ENCODE data around the gene PHKA1.
"Not testable (repeated sequence)": the region's sequence is repeated elsewhere in the genome, so short reads cannot be mapped to it uniquely, and the experiment has no call there.

PHKA1 gene

DNA sequence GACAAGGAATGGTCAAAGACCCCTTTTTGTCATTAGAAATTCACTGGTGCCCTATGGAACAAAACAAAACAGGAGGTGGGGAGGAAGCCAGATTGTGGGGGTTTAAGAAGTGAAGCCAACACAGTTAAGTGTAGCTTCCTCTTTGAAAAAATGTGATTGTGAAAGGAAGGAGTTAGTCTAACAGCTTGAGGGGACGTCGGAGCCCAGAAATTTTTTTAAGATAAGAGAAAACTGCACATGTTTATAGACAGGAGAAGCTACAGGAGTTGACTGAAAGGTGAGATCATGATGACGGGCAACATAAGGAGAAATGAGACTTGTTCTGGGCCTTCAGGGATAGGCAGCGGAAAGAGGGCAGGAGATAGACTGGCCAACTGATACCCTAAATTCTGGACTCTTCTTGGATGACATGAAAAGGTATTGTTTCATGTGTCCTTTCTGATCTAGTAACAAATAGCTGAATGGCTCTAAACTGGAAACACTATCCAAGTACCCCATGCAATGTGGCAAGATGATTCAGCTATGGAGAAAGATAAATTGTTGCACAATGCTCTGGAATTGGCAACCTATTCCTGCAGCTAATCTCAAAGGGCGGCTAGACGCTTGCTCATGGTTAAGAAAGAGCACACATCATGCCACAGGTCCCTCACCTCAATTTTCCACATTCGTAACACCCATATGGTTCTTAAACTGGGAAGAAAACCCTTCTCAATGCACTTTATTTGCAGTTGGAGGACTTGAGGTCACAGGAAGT is 137.8 kb downstream of the PHKA1 start:
- in situ Hi-C loops (cut with HindIII; ENCODE audit: low sequenced_read_pairs), result no loop called here
- H3K4me3 ChIP-seq (ENCODE audit: low read depth, low read length), result no peak overlapping the region
- no peak for DNase-seq (ENCODE audit: low read depth)
- TF ChIP-seq, protein P1, sequence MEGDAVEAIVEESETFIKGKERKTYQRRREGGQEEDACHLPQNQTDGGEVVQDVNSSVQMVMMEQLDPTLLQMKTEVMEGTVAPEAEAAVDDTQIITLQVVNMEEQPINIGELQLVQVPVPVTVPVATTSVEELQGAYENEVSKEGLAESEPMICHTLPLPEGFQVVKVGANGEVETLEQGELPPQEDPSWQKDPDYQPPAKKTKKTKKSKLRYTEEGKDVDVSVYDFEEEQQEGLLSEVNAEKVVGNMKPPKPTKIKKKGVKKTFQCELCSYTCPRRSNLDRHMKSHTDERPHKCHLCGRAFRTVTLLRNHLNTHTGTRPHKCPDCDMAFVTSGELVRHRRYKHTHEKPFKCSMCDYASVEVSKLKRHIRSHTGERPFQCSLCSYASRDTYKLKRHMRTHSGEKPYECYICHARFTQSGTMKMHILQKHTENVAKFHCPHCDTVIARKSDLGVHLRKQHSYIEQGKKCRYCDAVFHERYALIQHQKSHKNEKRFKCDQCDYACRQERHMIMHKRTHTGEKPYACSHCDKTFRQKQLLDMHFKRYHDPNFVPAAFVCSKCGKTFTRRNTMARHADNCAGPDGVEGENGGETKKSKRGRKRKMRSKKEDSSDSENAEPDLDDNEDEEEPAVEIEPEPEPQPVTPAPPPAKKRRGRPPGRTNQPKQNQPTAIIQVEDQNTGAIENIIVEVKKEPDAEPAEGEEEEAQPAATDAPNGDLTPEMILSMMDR (IDR thresholded peaks at IDR 0.05; ENCODE audit: low read depth, low read length, missing control alignments), result no peak

DNA sequence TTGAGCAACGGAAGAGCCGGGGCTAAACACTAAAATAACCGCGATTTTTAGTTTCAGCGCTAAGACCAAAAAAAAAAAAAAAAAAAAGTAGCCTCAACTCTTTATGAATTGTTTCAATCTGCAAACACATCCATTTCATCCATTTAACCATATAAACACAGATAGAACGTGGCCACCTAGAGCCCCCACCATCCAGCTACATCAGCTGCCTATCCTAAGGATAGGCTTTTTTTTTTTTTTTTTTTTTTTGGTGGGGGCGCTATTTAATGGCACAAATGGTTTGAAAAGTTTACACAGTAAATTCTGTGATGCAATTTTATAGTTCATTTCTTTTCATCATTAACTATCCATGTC is 141.0 kb downstream of the PHKA1 start:
- TF ChIP-seq, protein P1 (IDR thresholded peaks at IDR 0.05; ENCODE audit: low read depth, low read length, missing control alignments), result no peak
- in situ Hi-C loops (cut with HindIII; ENCODE audit: low sequenced_read_pairs), result no loop called here
- no peak for DNase-seq (ENCODE audit: low read depth)
- H3K4me3 ChIP-seq (ENCODE audit: low read depth, low read length), result peak overlapping the region; percentile 63

DNA sequence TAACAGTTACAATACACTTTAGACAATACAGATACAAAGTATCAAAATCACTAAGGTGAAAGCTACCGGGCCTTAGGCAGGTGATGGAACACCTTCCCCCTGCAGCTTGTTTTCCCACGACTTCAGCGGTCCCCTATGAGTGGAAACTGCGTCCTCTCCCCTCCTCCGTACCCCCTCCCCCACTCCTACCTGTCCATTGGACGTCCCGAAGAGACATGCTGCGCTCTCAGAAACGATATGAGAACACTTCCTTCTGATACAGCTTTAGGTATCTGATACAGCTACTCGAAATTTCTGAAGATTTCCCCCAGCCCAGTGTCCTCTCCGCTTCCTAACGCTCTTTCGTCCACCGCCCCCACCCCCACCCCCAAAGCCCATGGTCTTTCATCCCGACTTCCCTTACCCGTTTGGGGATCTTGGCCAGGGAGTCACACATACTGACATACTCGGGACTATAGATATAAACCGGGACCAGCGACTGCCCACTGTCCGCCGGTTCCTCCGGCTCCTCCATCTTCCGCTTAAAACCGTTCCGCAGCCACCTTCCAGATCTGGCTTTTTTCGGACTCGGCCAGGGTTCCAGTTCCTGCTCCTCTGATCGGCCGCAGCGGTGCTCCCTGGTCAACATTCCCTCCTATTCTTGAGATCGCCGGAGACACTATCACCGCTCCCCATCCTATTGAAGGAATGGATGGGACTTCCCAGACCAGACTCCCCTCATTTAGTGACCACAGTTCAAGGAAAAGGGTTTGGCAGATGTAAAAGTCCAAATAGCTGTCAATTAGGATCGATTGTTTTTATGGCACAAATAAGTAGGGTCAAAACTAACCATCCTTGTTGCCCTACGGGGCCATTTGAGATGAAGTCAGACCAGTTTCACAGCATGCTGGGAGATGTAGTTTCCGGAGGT is 141.6 kb downstream of the PHKA1 start, which contains the start of gene HDAC8:
Gene HDAC8, minus strand, starts transcription at position 596 of the 910 bp plus-strand sequence. Its CDS starts 82 bp downstream, at position 514.
- peak; percentile 66 for DNase-seq (ENCODE audit: low read depth)
- in situ Hi-C loops (cut with HindIII; ENCODE audit: low sequenced_read_pairs), result no loop called here
- TF ChIP-seq, protein P1 (IDR thresholded peaks at IDR 0.05; ENCODE audit: low read depth, low read length, missing control alignments), result no peak
- peak within 1 kb of the TSS; percentile 63 for H3K4me3 ChIP-seq (ENCODE audit: low read depth, low read length)

DNA sequence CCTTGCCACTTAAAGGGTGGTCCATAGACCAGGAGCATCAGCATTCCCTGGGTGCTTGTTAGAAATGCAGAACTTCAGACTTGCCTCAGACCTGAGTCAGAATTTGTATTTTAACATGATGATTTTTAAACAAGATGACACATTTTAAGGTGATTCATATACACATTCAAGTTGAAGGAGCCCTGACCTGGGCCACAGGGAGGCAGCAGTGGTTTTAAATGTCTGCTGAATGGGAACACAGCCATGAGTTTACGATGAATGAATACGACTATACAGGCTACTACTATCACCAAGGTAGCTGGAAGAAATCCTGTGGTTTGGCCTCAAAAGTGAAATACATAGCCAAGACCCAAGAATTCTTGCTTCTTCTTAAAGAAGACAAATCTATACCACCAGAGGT is 144.3 kb downstream of the PHKA1 start:
- H3K4me3 ChIP-seq (ENCODE audit: low read depth, low read length), result no peak overlapping the region
- TF ChIP-seq, protein P1 (IDR thresholded peaks at IDR 0.05; ENCODE audit: low read depth, low read length, missing control alignments), result peak; percentile 28
- in situ Hi-C loops (cut with HindIII; ENCODE audit: low sequenced_read_pairs), result no loop called here
- peak; percentile 85 for DNase-seq (ENCODE audit: low read depth)

DNA sequence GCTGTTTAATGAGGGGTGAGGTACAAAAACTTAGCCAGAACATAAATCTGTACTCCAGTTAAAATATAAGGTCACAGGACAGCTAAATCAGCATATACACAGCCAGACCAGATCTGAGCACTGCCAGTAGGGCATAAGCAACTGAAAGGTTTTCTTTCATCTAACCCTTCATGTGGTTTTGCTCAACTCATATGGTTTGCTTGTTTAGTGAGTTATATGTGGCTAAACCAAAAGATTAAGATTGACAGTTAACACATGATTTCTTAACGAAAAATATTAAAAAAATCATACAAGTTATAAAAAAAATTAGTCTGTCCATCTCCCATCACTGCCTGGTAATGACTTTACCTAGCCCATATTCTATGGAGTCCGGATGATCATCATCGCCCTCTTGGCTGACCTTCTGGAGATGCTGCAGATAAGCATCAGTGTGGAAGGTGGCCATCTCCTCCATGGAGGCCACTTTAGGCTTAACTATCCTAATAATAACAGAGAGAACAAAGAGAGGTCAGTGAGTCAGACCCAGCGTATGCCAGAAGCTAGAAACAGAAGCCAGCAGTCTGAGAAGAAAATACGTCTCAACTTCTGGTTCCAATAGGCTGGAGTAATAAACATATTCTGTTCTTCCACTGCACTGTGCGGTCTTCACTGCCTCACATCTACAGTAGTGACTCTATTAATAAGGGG is 145.6 kb downstream of the PHKA1 start:
- TF ChIP-seq, protein P1 (IDR thresholded peaks at IDR 0.05; ENCODE audit: low read depth, low read length, missing control alignments), result no peak
- in situ Hi-C loops (cut with HindIII; ENCODE audit: low sequenced_read_pairs), result no loop called here
- no peak for DNase-seq (ENCODE audit: low read depth)
- no peak overlapping the region for H3K4me3 ChIP-seq (ENCODE audit: low read depth, low read length)

DNA sequence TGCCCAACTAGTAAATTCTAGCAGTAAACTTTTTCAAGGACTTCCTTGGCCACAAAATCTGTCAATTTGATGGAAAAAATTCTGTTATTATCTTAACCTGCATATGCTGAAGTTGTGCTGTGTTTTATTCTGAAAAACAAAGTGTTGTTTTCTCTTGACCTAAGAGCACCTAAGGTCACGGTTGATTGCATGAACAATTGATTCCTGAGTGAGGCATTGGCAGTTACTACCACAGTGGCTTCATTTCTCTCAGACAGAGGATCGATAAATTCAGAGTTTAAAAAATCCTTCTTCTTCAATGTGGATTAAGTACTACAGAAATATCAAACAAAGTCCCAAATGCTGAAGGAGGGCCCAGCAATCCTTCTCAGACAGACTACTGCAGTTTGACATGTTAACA is 147.7 kb downstream of the PHKA1 start:
- DNase-seq (ENCODE audit: low read depth), result no peak

DNA sequence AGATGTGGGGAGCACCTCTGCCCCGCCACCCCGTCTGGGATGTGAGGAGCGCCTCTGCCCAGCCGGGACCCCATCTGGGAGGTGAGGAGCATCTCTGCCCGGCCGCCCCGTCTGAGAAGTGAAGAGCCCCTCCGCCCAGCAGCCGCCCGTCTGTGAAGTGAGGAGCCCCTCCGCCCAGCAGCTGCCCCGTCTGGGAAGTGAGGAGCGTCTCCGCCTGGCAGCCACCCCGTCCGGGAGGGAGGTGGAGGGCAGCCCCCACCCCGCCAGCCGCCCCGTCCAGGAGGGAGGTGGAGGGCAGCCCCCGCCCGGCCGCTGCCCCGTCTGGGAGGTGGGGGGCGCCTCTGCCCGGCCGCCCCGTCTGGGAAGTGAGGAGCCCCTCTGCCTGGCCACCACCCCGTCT is 154.5 kb downstream of the PHKA1 start:
- in situ Hi-C loops (cut with HindIII; ENCODE audit: low sequenced_read_pairs); H3K4me3 ChIP-seq (ENCODE audit: low read depth, low read length); DNase-seq (ENCODE audit: low read depth): not testable (repeated sequence)

More for the DNA sequence above, 147.7 kb downstream of the PHKA1 start:
- in situ Hi-C loops (cut with HindIII; ENCODE audit: low sequenced_read_pairs), result no loop called here
- no peak overlapping the region for H3K4me3 ChIP-seq (ENCODE audit: low read depth, low read length)
- TF ChIP-seq, protein P1 (IDR thresholded peaks at IDR 0.05; ENCODE audit: low read depth, low read length, missing control alignments), result no peak
